ENCODE measurements around the gene STOML1.

STOML1 gene

DNA sequence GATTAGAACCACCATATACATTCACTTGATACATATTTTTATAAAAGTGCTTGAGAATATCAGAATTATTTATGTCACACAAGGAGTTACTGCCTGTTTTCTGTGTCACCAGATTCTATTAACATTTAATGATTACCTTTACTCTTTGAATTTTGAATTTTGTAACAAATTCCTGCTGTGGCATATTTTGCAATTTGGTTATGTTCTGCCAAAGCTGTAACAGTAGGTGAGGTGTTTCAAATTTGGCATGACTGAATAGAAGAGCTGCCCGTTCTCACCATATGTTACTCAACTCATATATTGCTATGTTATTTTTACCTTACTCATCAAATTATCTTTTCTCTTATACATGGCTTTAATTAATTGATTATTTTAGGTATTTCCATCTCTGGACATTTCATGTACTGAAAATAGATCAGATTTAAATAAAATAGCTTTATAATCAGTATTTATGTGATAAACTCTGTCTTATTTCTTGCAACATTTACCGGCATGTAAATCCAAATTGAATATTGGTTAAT, 21.3 kb upstream of the STOML1 start:
- DNase-seq: no peak

DNA sequence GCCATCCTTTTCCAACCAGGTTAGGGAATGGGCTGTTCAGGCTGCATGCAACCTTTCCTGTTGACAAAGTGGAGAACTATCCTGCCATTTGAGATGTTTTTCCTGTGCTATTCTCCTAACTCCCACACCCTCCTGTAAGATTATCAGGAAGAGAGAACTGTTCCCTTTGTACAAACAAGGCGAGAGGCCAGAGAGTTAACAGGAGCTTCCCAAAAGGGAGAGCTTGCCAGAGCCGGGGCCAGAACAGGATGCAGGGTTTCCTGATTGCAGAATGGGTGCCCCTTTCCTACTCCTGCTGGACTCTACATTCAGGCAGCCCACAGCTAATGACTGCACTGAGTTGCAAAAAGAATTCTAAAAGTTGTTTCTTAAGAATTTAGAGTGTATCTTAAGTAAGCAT, 19.5 kb upstream of the STOML1 start:
- DNase-seq: peak; percentile 31

DNA sequence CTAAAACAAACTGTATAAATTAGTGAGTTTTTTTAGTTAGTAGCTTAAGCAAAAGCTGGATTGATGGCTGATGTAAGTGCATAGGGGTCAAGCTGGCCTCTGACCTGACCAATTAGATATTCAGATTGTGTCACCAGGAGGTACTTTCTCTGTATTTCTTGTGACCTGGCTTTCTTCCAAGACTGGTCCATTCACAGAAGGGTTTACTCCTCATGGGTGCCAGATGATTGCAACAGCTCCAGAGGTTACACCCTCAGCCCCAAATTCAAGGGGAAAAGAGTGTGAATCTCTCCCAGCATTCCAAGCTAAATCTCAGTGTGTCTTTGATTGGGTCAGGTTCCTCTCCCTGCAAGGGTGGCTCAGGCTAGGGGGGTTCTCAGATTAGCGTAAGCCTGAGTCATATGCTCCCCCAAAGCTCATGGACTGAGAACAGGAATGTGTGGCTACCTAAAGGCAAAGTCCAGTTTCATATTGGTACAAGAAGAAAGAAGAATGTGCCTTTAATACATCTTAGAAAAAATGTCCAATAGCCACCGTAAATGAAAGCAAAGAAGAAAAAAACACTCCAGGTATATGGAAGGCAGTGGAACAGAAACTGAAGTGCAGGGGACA, 18.9 kb upstream of the STOML1 start:
- peak; percentile 19 for DNase-seq

DNA sequence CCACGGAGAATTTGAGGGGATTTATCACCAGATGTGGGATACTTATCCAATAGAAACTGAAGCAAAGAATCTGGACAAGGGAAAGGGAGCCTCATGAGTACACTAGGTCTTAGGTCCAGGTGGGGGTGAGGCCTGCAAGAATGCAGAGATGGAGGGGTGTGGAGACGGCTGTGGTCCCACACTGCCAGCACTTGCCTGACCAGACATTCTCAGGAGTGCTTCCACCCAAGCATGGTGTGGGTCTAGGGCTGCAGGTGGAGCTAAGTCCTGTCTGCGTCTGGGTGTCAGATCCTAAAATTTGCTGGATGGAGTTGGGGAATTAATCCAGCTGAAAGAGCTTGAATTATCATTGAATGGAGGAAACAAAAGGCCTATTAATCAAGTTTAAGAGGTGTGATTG, 16.8 kb upstream of the STOML1 start:
- DNase-seq: no peak

DNA sequence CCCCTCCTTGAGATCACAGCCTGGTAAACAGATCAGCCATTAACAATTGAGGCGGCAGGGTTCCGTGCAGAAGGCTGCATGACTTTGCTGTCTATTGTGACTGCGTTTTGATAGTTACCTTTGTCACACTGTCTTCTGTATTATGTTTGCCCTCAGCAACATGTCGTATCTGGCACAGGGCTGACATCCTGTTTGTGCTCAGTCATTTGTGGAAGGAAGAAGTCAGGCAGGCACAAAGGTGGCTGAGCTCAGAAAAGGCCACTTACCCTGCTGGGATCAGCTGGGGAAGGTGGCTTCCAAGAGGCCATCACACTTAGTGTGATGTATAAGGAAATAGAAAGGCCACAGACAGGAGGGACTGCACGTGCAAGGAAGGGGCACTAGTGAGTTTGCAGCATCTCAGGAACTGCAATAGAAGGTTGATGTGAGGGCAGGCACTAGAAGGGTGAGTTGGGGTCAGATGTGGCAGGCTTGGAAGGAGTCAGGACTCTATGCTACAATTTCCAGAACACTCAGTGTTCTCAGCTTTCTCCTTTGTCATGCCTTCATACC, 15.8 kb upstream of the STOML1 start:
- DNase-seq: no peak

DNA sequence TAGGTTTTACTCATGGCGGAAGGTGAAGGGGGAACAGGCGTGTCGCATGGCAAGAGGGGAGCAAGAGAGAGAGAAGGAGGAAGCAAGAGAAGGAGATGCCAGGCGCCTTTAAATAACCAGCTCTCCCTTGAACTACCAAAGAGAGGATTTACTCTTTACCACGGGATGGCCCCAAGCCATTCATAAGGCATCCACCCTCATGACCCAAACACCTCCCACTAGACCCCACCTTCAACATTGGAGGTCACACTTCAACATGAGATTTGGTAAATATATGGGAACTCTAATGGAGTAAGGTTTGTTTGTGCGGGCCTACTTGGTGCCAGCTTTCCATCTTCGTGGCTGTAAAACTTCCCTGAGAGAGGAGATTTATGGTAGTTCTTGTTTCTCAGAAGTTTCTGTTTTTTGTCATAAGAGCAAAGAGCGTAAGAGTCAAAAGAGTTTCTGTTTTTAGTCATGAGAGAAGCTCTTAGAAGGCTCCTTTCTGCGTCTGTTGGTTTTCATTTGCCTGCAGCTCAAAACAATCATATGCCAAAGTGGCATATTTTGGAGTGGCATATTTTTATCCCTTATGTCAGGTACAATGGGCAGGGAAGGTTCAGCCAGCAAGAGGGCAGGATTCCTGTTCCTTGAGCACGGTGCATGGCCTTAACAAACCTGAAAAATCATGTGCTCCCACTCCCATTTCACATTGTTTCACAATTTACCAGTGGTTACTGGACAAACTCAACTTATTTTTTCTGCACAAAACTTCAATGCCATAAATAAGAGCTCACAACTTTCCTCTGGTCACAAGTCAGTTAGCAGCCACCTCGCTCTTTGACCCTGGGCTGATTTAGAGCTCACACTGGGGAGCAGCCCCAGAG, 14.9 kb upstream of the STOML1 start:
- no peak for DNase-seq

DNA sequence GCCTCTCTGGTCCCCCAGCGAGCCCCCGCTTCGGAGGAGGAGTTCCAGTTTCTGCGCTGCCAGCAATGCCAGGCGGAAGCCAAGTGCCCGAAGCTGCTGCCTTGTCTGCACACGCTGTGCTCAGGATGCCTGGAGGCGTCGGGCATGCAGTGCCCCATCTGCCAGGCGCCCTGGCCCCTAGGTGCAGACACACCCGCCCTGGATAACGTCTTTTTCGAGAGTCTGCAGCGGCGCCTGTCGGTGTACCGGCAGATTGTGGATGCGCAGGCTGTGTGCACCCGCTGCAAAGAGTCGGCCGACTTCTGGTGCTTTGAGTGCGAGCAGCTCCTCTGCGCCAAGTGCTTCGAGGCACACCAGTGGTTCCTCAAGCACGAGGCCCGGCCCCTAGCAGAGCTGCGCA, 5.9 kb upstream of the STOML1 start:
- DNase-seq: no peak

DNA sequence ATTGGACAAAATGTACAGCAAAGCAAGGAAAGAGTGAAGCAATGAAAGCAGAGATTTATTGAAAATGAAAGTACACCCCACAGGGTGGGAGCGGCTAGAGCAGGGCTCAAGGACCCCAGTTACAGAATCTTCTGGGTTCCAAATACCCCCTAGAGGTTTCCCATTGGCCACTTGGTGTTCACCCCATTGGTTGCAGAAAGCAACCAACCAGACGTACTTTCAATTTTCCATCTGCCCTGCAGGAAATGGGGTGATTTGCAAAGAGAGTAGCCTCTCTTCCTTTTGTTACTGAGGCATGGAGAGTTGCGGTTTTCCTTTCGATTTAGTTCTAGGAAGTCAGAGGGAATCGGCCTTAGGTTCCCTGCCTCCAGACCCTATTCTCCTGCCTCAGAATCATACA, 4.8 kb upstream of the STOML1 start:
- peak; percentile 84 for DNase-seq

DNA sequence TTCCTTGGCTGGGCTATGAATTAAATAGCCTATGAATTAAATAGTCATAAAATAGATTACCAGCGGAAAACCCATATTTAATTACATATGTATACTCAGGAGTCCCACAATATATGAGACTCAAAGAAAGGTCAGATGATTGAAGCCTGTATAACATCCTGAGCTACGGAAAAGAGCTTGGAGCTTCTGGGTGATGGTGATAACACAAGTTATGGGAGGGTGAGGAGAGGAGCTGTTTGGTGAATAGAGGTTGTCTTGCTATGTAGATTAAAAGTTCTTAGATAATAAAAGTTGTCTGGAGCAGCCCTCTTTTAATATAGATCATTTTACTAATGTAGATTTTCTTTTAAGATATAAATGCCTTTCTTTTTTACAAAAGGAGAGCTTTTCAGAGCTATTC, 4.2 kb upstream of the STOML1 start:
- no peak for DNase-seq

DNA sequence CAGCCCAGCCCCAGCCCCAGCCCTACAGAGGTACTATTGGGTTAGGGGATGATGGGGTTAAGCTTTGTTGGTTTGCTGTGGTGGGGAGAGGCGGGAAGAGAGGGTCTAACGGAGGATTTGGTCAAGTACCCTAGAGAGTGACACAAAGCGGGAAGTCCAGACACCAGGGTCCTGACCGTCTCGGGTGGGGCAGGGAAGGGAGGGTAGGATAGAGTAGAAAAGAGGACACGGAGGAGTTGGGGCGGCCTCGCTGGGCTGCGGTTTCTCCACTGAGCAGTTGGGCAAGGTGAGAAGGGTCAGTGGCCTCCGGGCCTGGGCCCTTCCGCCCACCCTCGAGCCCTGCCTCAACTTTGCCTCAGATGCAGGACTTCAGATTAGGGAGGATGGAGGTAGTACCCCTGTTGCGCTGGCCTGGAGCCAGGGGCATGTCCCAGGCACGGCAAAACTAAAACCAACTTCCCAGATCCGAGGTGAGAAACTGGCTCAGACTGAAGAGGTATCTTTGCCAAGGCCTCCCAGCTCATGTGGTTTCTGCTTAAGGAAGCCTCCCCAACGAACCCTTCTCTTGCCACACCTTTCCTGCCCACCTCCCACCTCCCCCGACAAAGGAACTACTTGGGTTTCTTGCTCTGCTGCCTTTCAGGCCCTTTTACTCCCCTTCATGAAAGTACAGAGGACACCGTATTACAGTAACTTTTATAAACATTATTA, 3.0 kb upstream of the STOML1 start:
- peak; percentile 87 for DNase-seq

DNA sequence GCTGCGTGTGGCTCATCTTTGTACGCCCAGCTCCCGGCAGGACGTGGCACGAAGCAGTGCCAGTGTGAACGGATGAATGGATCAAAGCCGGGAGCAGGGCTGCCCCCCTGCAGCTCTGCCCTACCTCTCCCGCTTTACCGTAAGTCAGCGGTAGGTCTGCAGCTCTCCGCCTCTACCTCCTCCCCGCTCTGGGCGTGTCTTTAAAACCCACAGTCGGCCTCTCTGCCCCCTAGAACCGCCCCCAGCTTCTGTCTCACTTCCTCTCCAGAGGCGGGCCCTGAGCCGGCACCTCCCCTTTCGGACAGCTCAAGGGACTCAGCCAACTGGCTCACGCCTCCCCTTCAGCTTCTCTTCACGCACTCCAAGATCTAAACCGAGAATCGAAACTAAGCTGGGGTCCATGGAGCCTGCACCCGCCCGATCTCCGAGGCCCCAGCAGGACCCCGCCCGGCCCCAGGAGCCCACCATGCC, 2.4 kb upstream of the STOML1 start, which contains the start of gene PML:
TSS of gene PML (plus strand) at position 304 of the 471 bp plus-strand sequence. CDS start at position 401, 97 bp downstream.
- DNase-seq: peak; percentile 93

DNA sequence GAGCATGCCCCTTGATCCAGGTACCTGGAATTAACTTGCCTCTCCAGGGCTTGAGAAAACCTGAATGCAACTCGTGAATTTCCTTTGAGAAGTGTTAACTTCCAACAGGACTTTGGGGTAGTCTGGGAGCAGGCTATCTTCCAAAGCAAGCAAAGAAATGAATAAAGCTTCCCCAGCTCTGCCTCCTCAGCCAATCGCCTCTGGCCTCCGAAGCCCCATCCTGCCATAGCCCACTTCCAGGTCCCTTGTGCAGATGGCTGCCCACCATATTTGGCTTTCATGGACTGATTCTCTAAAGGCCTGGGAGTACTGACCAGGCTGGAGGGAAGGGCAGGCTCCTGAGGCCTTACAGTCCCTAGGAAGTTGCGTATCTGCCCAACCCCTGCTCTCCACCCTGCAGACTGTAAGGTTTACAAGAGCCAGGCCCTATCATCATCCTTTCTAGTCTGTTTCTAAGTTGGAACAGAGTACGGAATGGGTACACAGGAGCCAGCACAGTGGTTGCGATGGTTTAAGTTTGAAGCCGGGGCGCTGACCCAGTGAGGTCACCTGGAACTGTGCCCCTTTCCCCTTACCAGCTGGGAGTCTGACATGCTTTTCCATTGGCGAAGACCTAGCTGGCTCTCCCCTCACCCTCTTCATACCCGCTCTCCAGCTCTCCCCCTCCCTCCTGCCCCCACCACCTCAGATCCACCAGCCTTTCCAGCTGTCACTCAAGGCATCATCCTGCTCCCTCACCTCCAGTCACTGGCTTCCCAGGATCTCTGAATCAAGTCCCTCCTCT, 1.3 kb upstream of the STOML1 start:
- DNase-seq: no peak

DNA sequence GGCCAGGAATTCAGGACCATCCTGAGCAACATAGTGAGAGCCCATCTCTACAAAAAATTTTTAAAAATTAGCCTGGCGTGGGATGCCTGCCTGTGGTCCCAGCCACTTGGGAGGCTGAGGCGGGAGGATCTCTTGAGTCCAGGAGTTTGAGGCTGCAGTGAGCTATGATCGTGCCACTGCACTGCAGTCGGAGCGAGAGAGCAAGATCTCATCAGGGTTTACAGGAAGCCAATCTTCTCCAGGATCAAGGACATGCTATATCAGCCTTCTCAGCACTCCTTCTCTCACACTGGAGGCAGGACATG, 451 bp upstream of the STOML1 start:
- DNase-seq: no peak

DNA sequence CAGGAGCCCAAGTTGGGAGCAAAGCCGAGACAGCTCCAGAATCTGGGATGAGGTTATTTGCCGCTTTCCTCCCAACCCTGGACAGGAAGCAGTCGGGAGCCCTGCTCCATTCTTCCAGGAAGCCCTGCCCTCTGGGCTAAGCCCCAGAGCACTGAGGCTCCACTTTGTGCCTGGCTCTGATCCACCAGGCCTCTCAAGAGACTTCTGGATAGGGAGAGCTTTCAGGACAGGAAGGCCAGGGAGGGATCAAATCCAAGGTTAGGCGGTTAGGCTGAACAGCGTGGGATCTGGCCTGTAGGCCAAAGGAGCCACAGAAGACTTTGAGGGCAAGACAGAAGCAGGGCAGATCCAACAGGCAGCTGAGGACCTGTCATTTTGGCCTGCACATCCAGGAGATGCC, 835 bp downstream of the STOML1 start:
- no peak for DNase-seq

DNA sequence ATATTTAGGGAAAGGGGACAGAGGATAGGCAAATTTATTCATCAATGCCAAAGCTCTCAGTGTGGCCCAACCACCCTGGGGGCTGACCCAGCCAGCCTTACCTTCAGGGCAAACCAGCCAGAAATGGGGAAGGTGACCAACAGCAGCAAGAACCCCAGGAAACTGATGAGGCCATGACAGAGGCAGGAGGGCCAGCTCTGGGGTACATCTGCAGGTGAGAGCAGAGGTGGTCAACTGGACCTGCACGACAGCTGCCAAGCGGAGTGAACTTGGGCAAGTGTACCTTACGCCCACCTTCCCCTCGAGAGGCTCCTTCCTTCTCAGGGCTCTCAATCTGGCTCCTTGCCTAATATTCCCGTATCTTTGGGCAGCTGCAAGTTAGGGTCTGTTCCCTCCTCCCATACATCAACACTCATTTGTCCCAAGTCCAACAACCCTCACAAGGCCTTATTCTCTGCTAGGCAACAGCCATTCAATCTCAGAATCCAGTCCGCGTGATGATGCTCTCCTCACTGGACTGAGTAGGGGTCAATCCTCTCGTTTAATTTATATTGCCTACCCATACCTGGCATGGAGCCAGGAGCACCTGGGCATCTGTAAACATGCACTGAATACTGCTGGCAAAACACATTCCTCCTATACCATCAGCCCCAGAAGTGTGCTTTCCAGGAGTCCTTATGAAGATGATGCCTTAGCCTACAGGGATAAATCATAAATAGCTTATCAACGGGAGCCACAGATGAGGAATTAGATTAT, 1.7 kb downstream of the STOML1 start:
- DNase-seq: no peak

DNA sequence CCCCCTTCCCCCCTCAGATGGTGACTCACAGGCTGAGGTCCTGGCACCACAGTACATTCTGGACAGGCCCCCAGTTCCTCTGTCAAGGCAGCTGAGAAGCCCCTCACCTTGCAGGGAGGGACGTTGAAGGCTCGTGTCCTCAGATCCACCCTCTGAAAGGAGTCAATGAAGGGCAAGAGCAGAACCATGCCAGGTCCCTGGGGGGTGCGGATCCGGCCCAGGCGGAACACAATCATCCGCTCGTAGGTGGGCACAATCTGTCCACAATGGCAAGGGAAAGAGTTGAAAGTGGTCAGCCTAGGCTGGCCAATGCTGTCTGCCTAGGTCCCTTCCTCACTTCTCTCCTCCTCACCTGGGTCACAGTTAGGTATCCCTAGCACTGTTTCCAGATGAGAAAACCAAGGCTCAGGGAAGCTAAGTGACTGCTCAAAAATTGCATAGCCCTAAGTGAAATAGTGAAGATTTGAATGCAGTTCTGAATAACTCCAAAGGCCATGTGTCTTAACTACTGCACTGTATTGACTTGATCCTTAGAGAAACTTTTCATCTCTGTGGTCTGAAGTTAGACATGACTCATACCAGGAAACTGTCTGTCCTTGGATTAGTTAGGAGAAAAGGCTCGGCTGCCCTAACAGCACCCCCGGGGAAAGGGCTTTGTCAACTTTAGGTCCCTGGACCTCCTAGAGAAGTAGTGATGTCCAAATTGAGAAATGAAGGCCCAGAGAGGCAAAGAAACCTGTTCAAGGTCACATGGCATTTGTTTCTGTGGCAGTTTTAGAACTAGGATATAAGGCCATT, 2.9 kb downstream of the STOML1 start:
- no peak for DNase-seq

DNA sequence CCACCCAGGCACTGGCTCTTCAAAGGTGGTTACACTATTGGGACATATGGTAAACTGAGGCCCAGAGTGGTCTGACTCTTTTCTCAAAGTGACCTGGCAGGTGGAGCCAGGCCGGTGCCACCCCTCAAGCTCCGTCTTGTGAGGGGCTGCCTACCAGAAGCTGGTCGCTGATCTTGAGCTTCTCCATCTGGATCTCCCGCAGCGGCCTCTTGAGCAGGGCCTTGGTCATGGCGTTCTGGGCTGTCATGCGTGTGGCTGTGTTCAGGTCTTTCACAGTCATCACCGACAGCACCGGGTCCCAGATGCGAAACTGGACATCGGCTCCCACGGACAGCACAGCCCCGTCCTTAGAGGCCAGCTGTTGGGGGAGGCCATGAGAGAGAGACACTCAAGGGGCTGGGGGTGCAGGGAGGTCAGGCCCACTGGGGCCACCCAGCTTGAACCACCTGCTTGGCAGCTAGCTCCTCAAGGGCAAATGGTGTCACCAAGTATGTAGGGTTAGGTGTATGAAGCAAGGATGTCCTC, 3.6 kb downstream of the STOML1 start:
- DNase-seq: no peak

DNA sequence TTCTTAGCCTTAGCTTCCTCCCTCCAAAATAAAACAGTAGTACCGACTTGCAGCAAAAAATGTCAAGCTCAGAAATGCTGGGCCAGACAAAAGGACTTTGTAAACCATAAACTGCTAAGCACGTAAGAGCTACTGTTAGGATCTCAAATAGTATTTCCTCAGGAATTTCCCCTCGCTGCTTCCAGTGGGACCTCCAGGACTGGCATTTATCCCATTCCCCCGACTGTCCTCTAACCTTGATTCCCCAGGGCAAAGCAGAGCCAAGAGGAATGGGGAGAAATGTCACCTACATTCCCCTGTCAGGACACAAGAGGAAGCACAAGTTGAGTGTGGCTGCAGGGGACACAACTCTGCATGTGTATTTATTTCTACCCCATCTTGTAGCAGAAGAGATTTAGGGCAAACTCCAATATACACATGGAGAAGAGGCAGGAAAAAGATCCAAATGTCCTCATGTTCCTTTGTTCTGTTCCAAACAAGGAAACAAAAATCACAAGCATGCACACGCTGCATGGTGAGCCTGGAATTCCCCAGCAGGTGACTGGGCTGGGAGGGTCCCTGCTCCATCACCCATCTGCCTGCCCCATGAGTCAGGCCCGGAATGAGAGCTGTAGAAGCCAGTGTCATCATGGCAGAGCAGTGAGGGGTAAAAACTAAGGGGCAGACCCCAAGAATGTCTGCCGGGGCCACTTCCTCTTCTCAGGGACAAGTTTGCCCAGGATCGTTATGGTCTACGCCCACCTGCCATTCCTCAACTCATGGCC, 4.2 kb downstream of the STOML1 start:
- no peak for DNase-seq

DNA sequence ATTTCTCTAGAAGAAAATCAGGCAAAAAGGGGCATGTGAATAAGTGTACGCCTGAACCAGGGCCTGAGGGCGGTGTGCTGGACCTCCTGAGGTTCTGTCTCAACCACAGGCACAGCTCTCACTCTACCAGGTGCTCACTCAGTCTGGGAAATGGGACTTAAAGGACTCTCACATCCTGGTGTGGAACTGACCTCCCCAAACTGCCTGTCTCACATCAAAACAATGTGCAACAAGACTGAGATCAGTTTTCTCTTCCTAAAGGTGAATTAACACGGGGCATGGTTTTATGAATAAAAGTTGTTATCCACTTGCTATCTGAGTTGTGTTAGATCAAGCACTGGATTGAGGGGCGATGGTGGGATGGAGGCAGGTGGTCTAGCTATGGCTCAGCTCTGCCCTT, 4.8 kb downstream of the STOML1 start:
- DNase-seq: no peak

DNA sequence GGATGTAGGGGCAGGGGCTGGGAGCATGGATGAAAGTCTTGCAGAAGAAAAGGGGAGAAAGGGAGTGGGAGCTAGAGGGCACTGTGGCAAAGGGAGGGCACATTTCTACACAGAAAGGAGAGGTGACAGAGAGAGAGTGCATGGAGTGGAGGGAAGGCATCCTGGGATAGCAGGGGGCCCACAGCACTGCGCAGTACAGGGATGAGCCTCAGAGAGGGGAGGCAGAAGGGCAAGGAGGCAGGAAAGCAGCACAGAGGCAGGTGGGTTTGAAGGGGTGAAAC, 5.4 kb downstream of the STOML1 start:
- DNase-seq: no peak

All from GF-D8 (cell line).